Fibroblast of lung (primary cell): ENCODE measurements around the gene FAM222A.

Source experiments
- EZH2 ChIP-seq: IDR thresholded peaks from 2 replicates; pipeline ENCODE4 v1.5.1; 2012; ENCODE audit warnings: low read length, control low read depth, mild to moderate bottlenecking; ENCODE audit errors: missing control alignments
- TF ChIP-seq, protein P1 (sequence below), 2 donors: IDR thresholded peaks in 1 of 2; conservative IDR thresholded peaks in 1 of 2; 1 replicate in 1 of 2; 2 replicates in 1 of 2; pipeline ENCODE4 v1.5.1; 2011 to 2012; ENCODE audit warnings: low read length in 2 of 2, control low read depth in 1 of 2, inconsistent platforms in 1 of 2, low read depth in 1 of 2, mild to moderate bottlenecking in 1 of 2

DNA sequence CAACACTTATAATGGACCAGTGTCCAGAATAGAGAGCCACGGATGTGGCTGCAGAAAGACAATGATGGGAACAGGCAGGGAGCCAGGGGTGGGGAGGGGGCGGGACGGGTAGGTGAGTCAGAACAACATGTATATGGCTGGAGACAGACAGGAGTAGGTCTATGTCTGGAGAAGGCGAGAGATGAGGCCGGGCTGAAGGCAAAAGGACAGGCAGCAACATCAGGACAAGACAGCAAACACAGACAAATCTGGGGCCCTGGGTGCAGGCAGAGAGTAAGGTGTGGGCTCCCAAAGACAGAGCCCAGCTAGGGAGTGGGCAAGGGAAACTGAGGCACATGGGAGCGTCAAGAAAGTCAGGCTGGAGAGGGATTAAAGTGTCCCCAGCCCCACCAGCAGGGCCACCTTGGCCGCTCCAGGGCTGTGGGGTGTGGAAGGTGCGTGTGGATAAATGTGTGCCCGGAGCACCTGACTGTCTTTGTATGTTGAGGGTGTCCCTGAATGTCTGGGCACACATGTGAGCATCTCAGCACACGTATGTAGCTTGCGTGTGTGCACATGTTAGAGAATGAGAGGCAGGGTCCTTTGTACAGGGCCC lies 44.1 kb downstream of the FAM222A start:
- TF ChIP-seq, protein P1, sequence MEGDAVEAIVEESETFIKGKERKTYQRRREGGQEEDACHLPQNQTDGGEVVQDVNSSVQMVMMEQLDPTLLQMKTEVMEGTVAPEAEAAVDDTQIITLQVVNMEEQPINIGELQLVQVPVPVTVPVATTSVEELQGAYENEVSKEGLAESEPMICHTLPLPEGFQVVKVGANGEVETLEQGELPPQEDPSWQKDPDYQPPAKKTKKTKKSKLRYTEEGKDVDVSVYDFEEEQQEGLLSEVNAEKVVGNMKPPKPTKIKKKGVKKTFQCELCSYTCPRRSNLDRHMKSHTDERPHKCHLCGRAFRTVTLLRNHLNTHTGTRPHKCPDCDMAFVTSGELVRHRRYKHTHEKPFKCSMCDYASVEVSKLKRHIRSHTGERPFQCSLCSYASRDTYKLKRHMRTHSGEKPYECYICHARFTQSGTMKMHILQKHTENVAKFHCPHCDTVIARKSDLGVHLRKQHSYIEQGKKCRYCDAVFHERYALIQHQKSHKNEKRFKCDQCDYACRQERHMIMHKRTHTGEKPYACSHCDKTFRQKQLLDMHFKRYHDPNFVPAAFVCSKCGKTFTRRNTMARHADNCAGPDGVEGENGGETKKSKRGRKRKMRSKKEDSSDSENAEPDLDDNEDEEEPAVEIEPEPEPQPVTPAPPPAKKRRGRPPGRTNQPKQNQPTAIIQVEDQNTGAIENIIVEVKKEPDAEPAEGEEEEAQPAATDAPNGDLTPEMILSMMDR (conservative IDR thresholded peaks at IDR 0.05 in 1 of 2, IDR thresholded peaks at IDR 0.05 in 1 of 2; ENCODE audit: low read depth in 1 of 2, low read length in 2 of 2) = no peak
- no peak for TF ChIP-seq EZH2
